GM12878 (cell line): Measurements from ENCODE around the gene REV3L. TPM values are rescaled to one million over a fixed set of nuclear protein-coding genes. Genes with fewer than 3 reads are reported as not detected.

ENCODE experiments used
- ATAC-seq: fragments of 200-7000 bp; cut with Tn5 transposase; 3 replicates; pipeline ENCODE4 v1.9.1; 2020; ENCODE audit warnings: mild to moderate bottlenecking, moderate library complexity
- BruUV-seq: library from RNA; stranded (reverse); fragments of 400-500 nt; replicated peaks from 2 replicates; lab custom pipeline; 2021; lab: Mats Ljungman, UMichigan
- CTCF ChIA-PET: fragments of 300-600 bp; sonication (Branson Sonifier 250); formaldehyde crosslinking; extraction: SDS; loops from one replicate; lab custom pipeline; 2021; ENCODE audit warnings: inconsistent platforms; lab: Yijun Ruan, JAX
- POLR2A ChIA-PET: fragments of 350-600 bp; formaldehyde crosslinking; extraction: SDS; loops from one replicate; lab custom pipeline; 2021; ENCODE audit warnings: inconsistent platforms; lab: Charles Lee
- RAD21 ChIA-PET: fragments of 300-600 bp; sonication (Branson Sonifier 250); formaldehyde crosslinking; loops from one replicate; lab custom pipeline; 2023; ENCODE audit warnings: antibody characterized with exemption; ENCODE audit not compliant: unreplicated experiment; lab: Charles Lee
- SMC1A ChIA-PET: fragments of 300-600 bp; sonication (Branson Sonifier 250); formaldehyde crosslinking; loops from one replicate; lab custom pipeline; 2023; ENCODE audit not compliant: unreplicated experiment, uncharacterized antibody; lab: Charles Lee
- DNase-seq: peaks from one replicate; pipeline ENCODE4 v3.0.0-alpha.2; 2011; ENCODE audit warnings: low read depth, low spot score
- FAIRE-seq: peaks from 3 replicates; lab custom pipeline; 2011; peaks lifted over from hg19 to GRCh38; lab: Jason Lieb, UNC
- H2AFZ ChIP-seq: 2 replicates; pipeline ENCODE4 v1.6.0; 2011; ENCODE audit warnings: low read depth, low read length, control low read depth; ENCODE audit not compliant: control insufficient read depth
- H3K27ac ChIP-seq: 2 replicates; pipeline ENCODE4 v1.5.1; 2011; ENCODE audit warnings: control low read depth; ENCODE audit not compliant: control insufficient read depth, insufficient read depth
- H3K27me3 ChIP-seq, 2 experiments: replicated peaks in 1 of 2; 2 replicates each; pipeline versions ENCODE4 v1.6.0 to v1.6.1; 2011; ENCODE audit warnings: low read length in 1 of 2; ENCODE audit not compliant: control insufficient read depth in 2 of 2, insufficient read depth in 2 of 2
- H3K36me3 ChIP-seq, 2 experiments: 2 replicates each; pipeline ENCODE4 v1.5.1; 2011; ENCODE audit warnings: low read length in 1 of 2; ENCODE audit not compliant: control insufficient read depth in 2 of 2, insufficient read depth in 2 of 2
- H3K4me1 ChIP-seq: 2 replicates; pipeline ENCODE4 v1.6.1; 2011; ENCODE audit warnings: mild to moderate bottlenecking, low read length, moderate library complexity, mixed read lengths; ENCODE audit not compliant: control insufficient read depth, insufficient read depth
- H3K4me2 ChIP-seq: 2 replicates; pipeline ENCODE4 v1.6.0; 2011; ENCODE audit warnings: control low read depth; ENCODE audit not compliant: control insufficient read depth, insufficient read depth
- H3K4me3 ChIP-seq: fragments of 200-600 bp; sonication (generic); 2 replicates; pipeline ENCODE4 v1.5.1; 2016
- H3K79me2 ChIP-seq: 2 replicates; pipeline ENCODE4 v1.6.0; 2011; ENCODE audit warnings: low read length; ENCODE audit not compliant: control insufficient read depth, insufficient read depth
- H3K9ac ChIP-seq: 2 replicates; pipeline ENCODE4 v1.8.0; 2011; ENCODE audit warnings: low read length, control low read depth, mixed read lengths; ENCODE audit not compliant: control insufficient read depth, insufficient read depth
- H3K9me3 ChIP-seq: replicated peaks from 3 replicates; pipeline ENCODE4 v1.5.1; 2011; ENCODE audit warnings: mild to moderate bottlenecking, low read length; ENCODE audit not compliant: control insufficient read depth, insufficient read depth
- H4K20me1 ChIP-seq: 2 replicates; pipeline ENCODE4 v1.6.0; 2011; ENCODE audit not compliant: control insufficient read depth, insufficient read depth
- BACH1 ChIP-seq: fragments of 450-650 bp; IDR thresholded peaks from 2 replicates; pipeline ENCODE4 v1.6.1; 2017; ENCODE audit warnings: mild to moderate bottlenecking, borderline replicate concordance
- EED ChIP-seq: sonication (generic); IDR thresholded peaks from 2 replicates; pipeline ENCODE4 v1.6.1; 2016; ENCODE audit warnings: antibody characterized with exemption, low read depth
- ETV6 ChIP-seq, 2 experiments: fragments of 450-650 bp in 1 of 2; IDR thresholded peaks in 1 of 2; conservative IDR thresholded peaks in 1 of 2; 2 replicates each; pipeline ENCODE4 v1.6.1; 2014; ENCODE audit warnings: antibody characterized with exemption in 1 of 2, borderline replicate concordance in 1 of 2, low read depth in 1 of 2, mild to moderate bottlenecking in 1 of 2, moderate library complexity in 1 of 2
- HDAC2 ChIP-seq: fragments of 200-600 bp; sonication (generic); IDR thresholded peaks from 2 replicates; pipeline ENCODE4 v1.6.1; 2017
- IKZF1 ChIP-seq: fragments of 450-650 bp; conservative IDR thresholded peaks from 2 replicates; pipeline ENCODE4 v1.6.1; 2017; ENCODE audit warnings: antibody characterized with exemption, mild to moderate bottlenecking
- JUND ChIP-seq: IDR thresholded peaks from 2 replicates; pipeline ENCODE4 v1.6.1; 2012; ENCODE audit warnings: low read depth, mild to moderate bottlenecking, low read length, improper control_type of control experiment, moderate library complexity
- MTA2 ChIP-seq: fragments of 450-650 bp; IDR thresholded peaks from 2 replicates; pipeline ENCODE4 v1.6.1; 2016; ENCODE audit warnings: low read depth, mild to moderate bottlenecking, moderate library complexity
- NBN ChIP-seq: fragments of 450-650 bp; IDR thresholded peaks from 2 replicates; pipeline ENCODE4 v1.6.1; 2016
- PML ChIP-seq: IDR thresholded peaks from 2 replicates; pipeline ENCODE4 v1.6.1; 2012; ENCODE audit warnings: low read length, inconsistent platforms
- RAD21 ChIP-seq: IDR thresholded peaks from 2 replicates; pipeline ENCODE4 v1.6.1; 2011; ENCODE audit warnings: mild to moderate bottlenecking, low read depth, low read length, moderate library complexity; ENCODE audit not compliant: insufficient read depth
- TAF1 ChIP-seq: IDR thresholded peaks from 2 replicates; pipeline ENCODE4 v1.6.1; 2011; ENCODE audit warnings: mild to moderate bottlenecking, low read depth, low read length, borderline replicate concordance
- WGBS: methylation state at CpG from one replicate; pipeline ENCODE4 v1.1.6; 2016; ENCODE audit warnings: low lambda C conversion rate; ENCODE audit not compliant: insufficient replicate concordance, insufficient coverage; ENCODE audit errors: missing lambda C conversion rate; 5-methylcytosine and 5-hydroxymethylcytosine counted together
- in situ Hi-C: fragments of 300-500 bp; cut with MboI; formaldehyde crosslinking; loops from 9 replicates; pipeline ENCODE4 v1.14.3; 2018; ENCODE audit warnings: mixed read lengths
- intact Hi-C: fragments of 100-400 bp; cut with micrococcal nuclease; formaldehyde crosslinking; loops from one replicate; pipeline ENCODE4 v1.14.2; 2022; ENCODE audit not compliant: unreplicated experiment
- polyA plus RNA-seq, 11 experiments: library from polyadenylated mRNA; depleted of rRNA in 4 of 11; unstranded in 6 of 11; stranded (reverse) in 5 of 11; fragments of >200 nt; fragmentation: Nextera tagmentation in 4 of 11; fragmentation: Illumina TruSeq in 1 of 11; extraction: Ambion mirVana in 4 of 11; extraction: Trizol in 1 of 11; gene quantifications; 1 replicate in 1 of 11; 2 replicates in 10 of 11; pipeline versions ENCODE4 v1.2.1 to v1.2.3, GENCODE V29; 2011 to 2016; ENCODE audit warnings: inconsistent platforms in 2 of 11, missing spikeins in 2 of 11, low read depth in 1 of 11
- total RNA-seq, 4 experiments: library from RNA; depleted of rRNA in 3 of 4; stranded (reverse); fragments of >200 nt in 3 of 4; fragmentation: Illumina TruSeq in 1 of 4; extraction: Trizol in 1 of 4; gene quantifications; 2 replicates each; pipeline versions ENCODE4 v1.2.1 to v1.2.3, GENCODE V29; 2013 to 2021
- TF ChIP-seq, protein P1 (sequence below): fragments of 150-350 bp; IDR thresholded peaks from 2 replicates; pipeline ENCODE4 v1.6.1; 2016; ENCODE audit warnings: low read depth, low read length
- TF ChIP-seq, protein P2 (sequence below): IDR thresholded peaks from 2 replicates; pipeline ENCODE4 v1.6.1; 2012; ENCODE audit warnings: low read depth, low read length, improper control_type of control experiment
- TF ChIP-seq, protein P3 (sequence below): IDR thresholded peaks from 2 replicates; pipeline ENCODE4 v1.6.1; 2011; ENCODE audit warnings: mild to moderate bottlenecking, low read depth, low read length, moderate library complexity; ENCODE audit not compliant: insufficient replicate concordance
- TF ChIP-seq, protein P4 (sequence below): fragments of 450-650 bp; IDR thresholded peaks from 2 replicates; pipeline ENCODE4 v1.6.1; 2016; ENCODE audit warnings: mild to moderate bottlenecking
- TF ChIP-seq, protein P5 (sequence below): fragments of 450-650 bp; IDR thresholded peaks from 2 replicates; pipeline ENCODE4 v1.6.1; 2017; ENCODE audit warnings: mild to moderate bottlenecking, low read depth, inconsistent platforms; ENCODE audit not compliant: poor library complexity, severe bottlenecking

REV3L gene
- total and polyA plus RNA-seq, 10 of the 15 experiments (the other 5 are each of a cell fraction or from before 2014, with no cell fraction given): 7.6 to 33.6 (median 21.5) TPM

DNA sequence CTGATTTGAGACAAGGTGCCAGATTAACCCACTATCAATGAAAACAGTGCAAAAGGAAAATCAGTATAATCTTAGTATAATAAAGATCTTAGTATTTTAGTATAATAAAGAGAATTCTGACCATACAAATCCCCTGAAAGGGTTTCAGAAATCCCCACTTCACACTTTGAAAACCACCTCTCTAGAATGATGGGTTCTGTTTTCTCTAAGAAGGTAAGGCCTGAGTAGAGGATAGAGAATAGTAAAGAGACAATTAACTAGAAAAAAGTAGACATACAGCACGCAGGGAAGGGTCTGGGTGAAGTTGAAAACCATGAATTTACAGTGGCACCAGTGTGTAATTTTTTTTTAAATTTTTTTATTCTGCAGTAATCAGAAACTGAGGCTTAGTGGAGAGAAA is 73.6 kb downstream of the REV3L start:
- Histone ChIP-seq H3K4me1 (peaks cover 33% of the 10 kb centered on the region), H4K20me1 (no peaks in the 10 kb centered on the region), H2AFZ (no peak overlapping the region), H3K9me3 (peaks cover 4% of the 10 kb centered on the region; the same call in 2 of the 3 replicates), H3K4me2 (peak overlapping the region; percentile 34; the same call in 1 of the 2 replicates), H3K4me3 (no peak overlapping the region), H3K9ac (no peak overlapping the region), H3K36me3 (peaks cover 0 to 10% of the 10 kb centered on the region in 2 experiments; a peak in 1 of 4 replicates), H3K27ac (peak overlapping the region; percentile 72; the same call in 1 of the 2 replicates), H3K27me3 (no peaks in the 10 kb centered on the region), H3K79me2 (peaks cover 3% of the 10 kb centered on the region)
- WGBS: 53% methylated on average over 1 of the region's 1 CpG
- FAIRE-seq (no peak), ATAC-seq (peak; percentile 58), DNase-seq (no peak)
- ChIA-PET CTCF (interaction anchor here (1.8 kb wide), 1 partner anchor 150 kb away, joined by 10 read pairs; a partner anchor contains a TSS), POLR2A (interaction anchor here (1.8 to 4.1 kb wide), 2 partner anchors 75 to 77 kb away, joined by 5 to 15 read pairs; no protein-coding TSS in a partner anchor), SMC1A (interaction anchor here (1.0 to 5.4 kb wide), 7 partner anchors 10 to 150 kb away, joined by 3 to 49 read pairs (median 5); a partner anchor contains a TSS), RAD21 (interaction anchor here (1.3 to 5.4 kb wide), 3 partner anchors 32 to 150 kb away, joined by 3 to 62 read pairs (median 30); a partner anchor contains a TSS)
- in situ Hi-C loops: no loop called here
- intact Hi-C loops: loop anchor here (5.0 kb wide), 1 partner anchor 68 kb away; no protein-coding TSS in a partner anchor
- BruUV-seq: no TSS peak
- TF ChIP-seq JUND (no peak), PML (no peak), TAF1 (no peak), HDAC2 (no peak), IKZF1 (no peak), MTA2 (peak; percentile 67), NBN (no peak), EED (no peak), BACH1 (no peak), ETV6 (conservative IDR thresholded peaks at IDR 0.05 in 1 of 2, IDR thresholded peaks at IDR 0.05 in 1 of 2; ENCODE audit: borderline replicate concordance in 1 of 2, low read depth in 1 of 2) (no peak), RAD21 (no peak)
- TF ChIP-seq, protein P1, sequence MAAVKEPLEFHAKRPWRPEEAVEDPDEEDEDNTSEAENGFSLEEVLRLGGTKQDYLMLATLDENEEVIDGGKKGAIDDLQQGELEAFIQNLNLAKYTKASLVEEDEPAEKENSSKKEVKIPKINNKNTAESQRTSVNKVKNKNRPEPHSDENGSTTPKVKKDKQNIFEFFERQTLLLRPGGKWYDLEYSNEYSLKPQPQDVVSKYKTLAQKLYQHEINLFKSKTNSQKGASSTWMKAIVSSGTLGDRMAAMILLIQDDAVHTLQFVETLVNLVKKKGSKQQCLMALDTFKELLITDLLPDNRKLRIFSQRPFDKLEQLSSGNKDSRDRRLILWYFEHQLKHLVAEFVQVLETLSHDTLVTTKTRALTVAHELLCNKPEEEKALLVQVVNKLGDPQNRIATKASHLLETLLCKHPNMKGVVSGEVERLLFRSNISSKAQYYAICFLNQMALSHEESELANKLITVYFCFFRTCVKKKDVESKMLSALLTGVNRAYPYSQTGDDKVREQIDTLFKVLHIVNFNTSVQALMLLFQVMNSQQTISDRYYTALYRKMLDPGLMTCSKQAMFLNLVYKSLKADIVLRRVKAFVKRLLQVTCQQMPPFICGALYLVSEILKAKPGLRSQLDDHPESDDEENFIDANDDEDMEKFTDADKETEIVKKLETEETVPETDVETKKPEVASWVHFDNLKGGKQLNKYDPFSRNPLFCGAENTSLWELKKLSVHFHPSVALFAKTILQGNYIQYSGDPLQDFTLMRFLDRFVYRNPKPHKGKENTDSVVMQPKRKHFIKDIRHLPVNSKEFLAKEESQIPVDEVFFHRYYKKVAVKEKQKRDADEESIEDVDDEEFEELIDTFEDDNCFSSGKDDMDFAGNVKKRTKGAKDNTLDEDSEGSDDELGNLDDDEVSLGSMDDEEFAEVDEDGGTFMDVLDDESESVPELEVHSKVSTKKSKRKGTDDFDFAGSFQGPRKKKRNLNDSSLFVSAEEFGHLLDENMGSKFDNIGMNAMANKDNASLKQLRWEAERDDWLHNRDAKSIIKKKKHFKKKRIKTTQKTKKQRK: no peak
- TF ChIP-seq, protein P2, sequence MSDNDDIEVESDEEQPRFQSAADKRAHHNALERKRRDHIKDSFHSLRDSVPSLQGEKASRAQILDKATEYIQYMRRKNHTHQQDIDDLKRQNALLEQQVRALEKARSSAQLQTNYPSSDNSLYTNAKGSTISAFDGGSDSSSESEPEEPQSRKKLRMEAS: no peak
- TF ChIP-seq, protein P3, sequence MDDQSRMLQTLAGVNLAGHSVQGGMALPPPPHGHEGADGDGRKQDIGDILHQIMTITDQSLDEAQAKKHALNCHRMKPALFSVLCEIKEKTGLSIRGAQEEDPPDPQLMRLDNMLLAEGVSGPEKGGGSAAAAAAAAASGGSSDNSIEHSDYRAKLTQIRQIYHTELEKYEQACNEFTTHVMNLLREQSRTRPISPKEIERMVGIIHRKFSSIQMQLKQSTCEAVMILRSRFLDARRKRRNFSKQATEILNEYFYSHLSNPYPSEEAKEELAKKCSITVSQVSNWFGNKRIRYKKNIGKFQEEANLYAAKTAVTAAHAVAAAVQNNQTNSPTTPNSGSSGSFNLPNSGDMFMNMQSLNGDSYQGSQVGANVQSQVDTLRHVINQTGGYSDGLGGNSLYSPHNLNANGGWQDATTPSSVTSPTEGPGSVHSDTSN: no peak
- TF ChIP-seq, protein P4, sequence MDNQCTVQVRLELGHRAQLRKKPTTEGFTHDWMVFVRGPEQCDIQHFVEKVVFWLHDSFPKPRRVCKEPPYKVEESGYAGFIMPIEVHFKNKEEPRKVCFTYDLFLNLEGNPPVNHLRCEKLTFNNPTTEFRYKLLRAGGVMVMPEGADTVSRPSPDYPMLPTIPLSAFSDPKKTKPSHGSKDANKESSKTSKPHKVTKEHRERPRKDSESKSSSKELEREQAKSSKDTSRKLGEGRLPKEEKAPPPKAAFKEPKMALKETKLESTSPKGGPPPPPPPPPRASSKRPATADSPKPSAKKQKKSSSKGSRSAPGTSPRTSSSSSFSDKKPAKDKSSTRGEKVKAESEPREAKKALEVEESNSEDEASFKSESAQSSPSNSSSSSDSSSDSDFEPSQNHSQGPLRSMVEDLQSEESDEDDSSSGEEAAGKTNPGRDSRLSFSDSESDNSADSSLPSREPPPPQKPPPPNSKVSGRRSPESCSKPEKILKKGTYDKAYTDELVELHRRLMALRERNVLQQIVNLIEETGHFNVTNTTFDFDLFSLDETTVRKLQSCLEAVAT: peak; percentile 93
- TF ChIP-seq, protein P5, sequence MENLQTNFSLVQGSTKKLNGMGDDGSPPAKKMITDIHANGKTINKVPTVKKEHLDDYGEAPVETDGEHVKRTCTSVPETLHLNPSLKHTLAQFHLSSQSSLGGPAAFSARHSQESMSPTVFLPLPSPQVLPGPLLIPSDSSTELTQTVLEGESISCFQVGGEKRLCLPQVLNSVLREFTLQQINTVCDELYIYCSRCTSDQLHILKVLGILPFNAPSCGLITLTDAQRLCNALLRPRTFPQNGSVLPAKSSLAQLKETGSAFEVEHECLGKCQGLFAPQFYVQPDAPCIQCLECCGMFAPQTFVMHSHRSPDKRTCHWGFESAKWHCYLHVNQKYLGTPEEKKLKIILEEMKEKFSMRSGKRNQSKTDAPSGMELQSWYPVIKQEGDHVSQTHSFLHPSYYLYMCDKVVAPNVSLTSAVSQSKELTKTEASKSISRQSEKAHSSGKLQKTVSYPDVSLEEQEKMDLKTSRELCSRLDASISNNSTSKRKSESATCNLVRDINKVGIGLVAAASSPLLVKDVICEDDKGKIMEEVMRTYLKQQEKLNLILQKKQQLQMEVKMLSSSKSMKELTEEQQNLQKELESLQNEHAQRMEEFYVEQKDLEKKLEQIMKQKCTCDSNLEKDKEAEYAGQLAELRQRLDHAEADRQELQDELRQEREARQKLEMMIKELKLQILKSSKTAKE: no peak
